ENCODE data around the gene EPHX1.

DNA sequence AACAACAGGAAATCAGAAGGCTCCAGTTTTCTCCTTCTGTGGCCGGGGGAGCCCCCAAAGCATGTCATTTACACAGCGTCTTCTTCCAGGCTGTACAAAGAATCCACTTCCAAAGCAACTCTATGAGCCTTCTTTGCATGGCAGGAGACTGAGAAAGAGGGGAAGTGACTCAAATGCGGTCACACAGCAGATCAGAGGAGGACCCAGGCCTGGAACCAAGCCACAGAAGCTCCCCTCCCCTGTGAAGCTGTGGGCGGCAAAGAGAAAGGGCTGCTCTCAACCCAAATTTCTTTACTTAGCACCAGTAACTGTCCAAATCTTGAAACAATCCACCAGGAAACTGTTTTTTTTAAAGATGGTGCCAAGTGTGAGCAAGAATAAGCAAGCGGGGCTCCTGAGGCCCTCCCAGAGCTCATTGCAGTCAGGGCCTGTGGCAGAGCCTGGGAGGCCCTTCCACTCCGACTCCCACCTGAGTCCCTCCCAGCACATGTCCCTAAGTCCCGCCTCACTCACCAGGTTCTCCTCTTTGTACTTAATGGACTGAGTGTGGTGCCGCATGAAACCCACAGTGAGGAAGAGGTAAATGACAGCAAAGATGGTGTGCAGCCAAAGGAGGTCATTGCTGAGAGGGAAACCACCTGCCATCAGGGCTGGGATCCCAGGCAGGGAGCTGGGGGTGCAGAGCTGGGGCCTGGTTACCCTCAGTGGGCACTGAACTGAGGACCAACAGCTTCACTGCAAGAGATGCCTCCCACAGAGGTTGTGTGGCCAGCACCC is 56.3 kb downstream of the EPHX1 start:
- no peak for TF ChIP-seq ZC3H11A (IDR thresholded peaks at IDR 0.05)
- TF ChIP-seq EP300 (IDR thresholded peaks at IDR 0.05) = no peak
- no peak for TF ChIP-seq POLR2AphosphoS2 (conservative IDR thresholded peaks at IDR 0.05; ENCODE audit: low read length)
- TF ChIP-seq, protein P1, sequence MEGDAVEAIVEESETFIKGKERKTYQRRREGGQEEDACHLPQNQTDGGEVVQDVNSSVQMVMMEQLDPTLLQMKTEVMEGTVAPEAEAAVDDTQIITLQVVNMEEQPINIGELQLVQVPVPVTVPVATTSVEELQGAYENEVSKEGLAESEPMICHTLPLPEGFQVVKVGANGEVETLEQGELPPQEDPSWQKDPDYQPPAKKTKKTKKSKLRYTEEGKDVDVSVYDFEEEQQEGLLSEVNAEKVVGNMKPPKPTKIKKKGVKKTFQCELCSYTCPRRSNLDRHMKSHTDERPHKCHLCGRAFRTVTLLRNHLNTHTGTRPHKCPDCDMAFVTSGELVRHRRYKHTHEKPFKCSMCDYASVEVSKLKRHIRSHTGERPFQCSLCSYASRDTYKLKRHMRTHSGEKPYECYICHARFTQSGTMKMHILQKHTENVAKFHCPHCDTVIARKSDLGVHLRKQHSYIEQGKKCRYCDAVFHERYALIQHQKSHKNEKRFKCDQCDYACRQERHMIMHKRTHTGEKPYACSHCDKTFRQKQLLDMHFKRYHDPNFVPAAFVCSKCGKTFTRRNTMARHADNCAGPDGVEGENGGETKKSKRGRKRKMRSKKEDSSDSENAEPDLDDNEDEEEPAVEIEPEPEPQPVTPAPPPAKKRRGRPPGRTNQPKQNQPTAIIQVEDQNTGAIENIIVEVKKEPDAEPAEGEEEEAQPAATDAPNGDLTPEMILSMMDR (IDR thresholded peaks at IDR 0.05) = no peak

All from A549 (cell line).